ENCODE data around the gene MMP17.

The MMP17 gene

GRCh38 chr12:131894981-131895639 lies 66.9 kb downstream of the MMP17 start:
- Histone ChIP-seq H3K4me3 (ENCODE audit: low read length) (peak overlapping the region; percentile 59), H3K27ac (ENCODE audit: low read depth, low read length) (no peak overlapping the region), H4K20me1 (ENCODE audit: control insufficient read depth, insufficient read depth, low read depth, low read length) (peaks cover 8% of the 10 kb centered on the region; the same call in 1 of the 2 replicates), H3K9me3 (ENCODE audit: control insufficient read depth, insufficient read depth, low read length) (no peaks in the 10 kb centered on the region), H3F3A (ENCODE audit: control insufficient read depth, insufficient read depth) (no peaks in the 10 kb centered on the region), H3K9me2 (replicated peaks; ENCODE audit: control insufficient read depth, low read length) (no peaks in the 10 kb centered on the region), H3K27me3 (ENCODE audit: control insufficient read depth, low read length) (peaks cover 22% of the 10 kb centered on the region), H3K4me1 (ENCODE audit: control insufficient read depth, low read length) (peaks cover 12% of the 10 kb centered on the region), H3K36me3 (ENCODE audit: control insufficient read depth, low read length) (no peaks in the 10 kb centered on the region), H3K79me2 (ENCODE audit: control insufficient read depth, low read length) (no peaks in the 10 kb centered on the region), H3K4me2 (ENCODE audit: low read length) (peak overlapping the region; percentile 65)
- TF ChIP-seq CTCF (IDR thresholded peaks at IDR 0.05; ENCODE audit: low read depth, low read length, poor library complexity, severe bottlenecking) = no peak
- TF ChIP-seq EZH2phosphoT487 (IDR thresholded peaks at IDR 0.05; ENCODE audit: borderline replicate concordance, low read length) = no peak

- no peaks in the 10 kb centered on the region for H3F3A ChIP-seq (ENCODE audit: control insufficient read depth, insufficient read depth)
Measured at GRCh38 chr12:131895640-131896079, 67.5 kb downstream of the MMP17 start.

GRCh38 chr12:131896080-131896810 lies 68.1 kb downstream of the MMP17 start:
- H3K27ac ChIP-seq (ENCODE audit: low read depth, low read length) = no peak overlapping the region
- no peaks in the 10 kb centered on the region for H3K79me2 ChIP-seq (ENCODE audit: control insufficient read depth, low read length)
- H3K4me2 ChIP-seq (ENCODE audit: low read length) = peak overlapping the region; percentile 65
- H4K20me1 ChIP-seq (ENCODE audit: control insufficient read depth, insufficient read depth, low read depth, low read length) = peaks cover 8% of the 10 kb centered on the region; the same call in 1 of the 2 replicates
- no peaks in the 10 kb centered on the region for H3F3A ChIP-seq (ENCODE audit: control insufficient read depth, insufficient read depth)
- TF ChIP-seq EZH2phosphoT487 (IDR thresholded peaks at IDR 0.05; ENCODE audit: borderline replicate concordance, low read length) = no peak
- H3K27me3 ChIP-seq (ENCODE audit: control insufficient read depth, low read length) = peaks cover 22% of the 10 kb centered on the region
- H3K9me2 ChIP-seq (replicated peaks; ENCODE audit: control insufficient read depth, low read length) = no peaks in the 10 kb centered on the region
- no peaks in the 10 kb centered on the region for H3K36me3 ChIP-seq (ENCODE audit: control insufficient read depth, low read length)
- peaks cover 12% of the 10 kb centered on the region for H3K4me1 ChIP-seq (ENCODE audit: control insufficient read depth, low read length)
- H3K4me3 ChIP-seq (ENCODE audit: low read length) = peak overlapping the region; percentile 59
- H3K9me3 ChIP-seq (ENCODE audit: control insufficient read depth, insufficient read depth, low read length) = no peaks in the 10 kb centered on the region

More at GRCh38 chr12:131895640-131896079, 67.5 kb downstream of the MMP17 start:
- Histone ChIP-seq H3K9me2 (replicated peaks; ENCODE audit: control insufficient read depth, low read length) (no peaks in the 10 kb centered on the region), H3K4me3 (ENCODE audit: low read length) (peak overlapping the region; percentile 59), H4K20me1 (ENCODE audit: control insufficient read depth, insufficient read depth, low read depth, low read length) (peaks cover 8% of the 10 kb centered on the region; the same call in 1 of the 2 replicates), H3K27ac (ENCODE audit: low read depth, low read length) (no peak overlapping the region), H3K36me3 (ENCODE audit: control insufficient read depth, low read length) (no peaks in the 10 kb centered on the region), H3K9me3 (ENCODE audit: control insufficient read depth, insufficient read depth, low read length) (no peaks in the 10 kb centered on the region), H3K4me1 (ENCODE audit: control insufficient read depth, low read length) (peaks cover 12% of the 10 kb centered on the region), H3K79me2 (ENCODE audit: control insufficient read depth, low read length) (no peaks in the 10 kb centered on the region), H3K4me2 (ENCODE audit: low read length) (peak overlapping the region; percentile 65), H3K27me3 (ENCODE audit: control insufficient read depth, low read length) (peaks cover 22% of the 10 kb centered on the region)
- TF ChIP-seq EZH2phosphoT487 (IDR thresholded peaks at IDR 0.05; ENCODE audit: borderline replicate concordance, low read length) (no peak), CTCF (IDR thresholded peaks at IDR 0.05; ENCODE audit: low read depth, low read length, poor library complexity, severe bottlenecking) (no peak)
